OCI-LY3 (cell line): ENCODE data around the gene ARL3.
"Not testable (repeated sequence)": the region's sequence is repeated elsewhere in the genome, so short reads cannot be mapped to it uniquely, and the experiment has no call there.

Experiments
- H2AFZ ChIP-seq: fragments of 200-600, 300-600 bp; shearing (Covaris generic); 2 replicates; pipeline ENCODE4 v1.6.0; 2014; ENCODE audit warnings: antibody characterized with exemption, low read depth, low read length
- H3K27ac ChIP-seq: fragments of 200-600, 300-600 bp; sonication (generic); 2 replicates; pipeline ENCODE4 v1.5.1; 2014; ENCODE audit warnings: mild to moderate bottlenecking, low read length, moderate library complexity, mixed read lengths
- H3K27me3 ChIP-seq: fragments of 200-600, 300-600 bp; sonication (generic); 2 replicates; pipeline ENCODE4 v1.6.1; 2014; ENCODE audit warnings: low read depth, low read length, mixed read lengths
- H3K36me3 ChIP-seq: fragments of 200-600, 300-600 bp; sonication (generic); replicated peaks from 2 replicates; pipeline ENCODE3; 2014; ENCODE audit warnings: low read depth, low read length, mixed read lengths
- H3K4me1 ChIP-seq: fragments of 300-600, 200-600 bp; sonication (generic); 2 replicates; pipeline ENCODE4 v1.6.1; 2014; ENCODE audit warnings: low read length, mixed read lengths
- H3K4me2 ChIP-seq: fragments of 200-600, 300-600 bp; sonication (generic); 2 replicates; pipeline ENCODE4 v1.6.1; 2014; ENCODE audit warnings: low read length, mixed read lengths
- H3K4me3 ChIP-seq: fragments of 300-600, 200-600 bp; sonication (generic); 2 replicates; pipeline ENCODE4 v1.5.1; 2014; ENCODE audit warnings: antibody characterized with exemption, mild to moderate bottlenecking, low read length, moderate library complexity
- H3K79me2 ChIP-seq: fragments of 300-600, 200-600 bp; shearing (Covaris generic); 2 replicates; pipeline ENCODE4 v1.6.1; 2014; ENCODE audit warnings: mild to moderate bottlenecking, low read length, mixed read lengths
- H3K9ac ChIP-seq: fragments of 300-600, 200-600 bp; shearing (Covaris generic); 2 replicates; pipeline ENCODE4 v1.6.0; 2014; ENCODE audit warnings: mild to moderate bottlenecking, low read length, moderate library complexity
- H3K9me3 ChIP-seq: fragments of 200-600, 300-600 bp; shearing (Covaris generic); 2 replicates; pipeline ENCODE4 v1.6.1; 2014; ENCODE audit warnings: low read length, mixed read lengths; ENCODE audit not compliant: insufficient read depth
- H4K20me1 ChIP-seq: fragments of 200-600, 300-600 bp; sonication (generic); 2 replicates; pipeline ENCODE4 v1.6.1; 2016; ENCODE audit warnings: low read length, mixed read lengths; ENCODE audit not compliant: insufficient read depth
- CTCF ChIP-seq: fragments of 200-600, 300-600 bp; sonication (generic); IDR thresholded peaks from 2 replicates; pipeline ENCODE4 v1.5.1; 2014; ENCODE audit warnings: antibody characterized with exemption, low read length, low read depth
- EZH2phosphoT487 ChIP-seq: fragments of 200-600 bp; shearing (Covaris generic); IDR thresholded peaks from 2 replicates; pipeline ENCODE4 v1.6.1; 2018; ENCODE audit warnings: antibody characterized with exemption, mixed run types, low read depth

ARL3 gene

DNA sequence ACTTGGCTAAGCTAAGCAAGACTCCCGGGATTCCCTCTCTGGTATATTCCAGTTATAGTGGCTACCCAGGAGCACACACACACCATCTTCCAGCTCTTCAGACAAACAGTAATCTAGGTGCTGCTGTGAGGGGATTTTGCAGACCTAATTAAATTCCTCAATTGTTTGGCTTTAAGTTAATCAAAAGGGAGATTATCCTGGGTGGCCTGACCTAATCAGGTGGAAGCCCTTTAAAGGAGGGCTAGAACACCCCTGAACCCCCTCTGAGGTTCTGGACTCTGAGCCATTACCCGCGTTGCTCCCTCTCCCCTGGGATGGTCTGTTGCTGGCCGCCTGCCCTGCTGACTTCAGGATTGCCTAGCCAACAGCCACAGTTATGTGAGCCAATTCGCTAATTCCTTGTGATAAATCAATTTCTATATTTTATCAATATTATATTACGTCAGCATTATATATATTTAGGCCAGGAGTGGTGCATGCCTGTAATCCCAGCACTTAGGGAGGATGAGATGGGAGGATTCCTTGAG lies 6.6 kb upstream of the ARL3 start:
- H3K27ac ChIP-seq: no peak overlapping the region
- no peak overlapping the region for H2AFZ ChIP-seq
- H3K9me3 ChIP-seq: no peaks in the 10 kb centered on the region
- H3K36me3 ChIP-seq: peaks cover 12% of the 10 kb centered on the region
- peaks cover 65% of the 10 kb centered on the region for H3K79me2 ChIP-seq
- H3K27me3 ChIP-seq: no peaks in the 10 kb centered on the region
- H4K20me1 ChIP-seq: no peaks in the 10 kb centered on the region
- no peak overlapping the region for H3K9ac ChIP-seq
- no peak overlapping the region for H3K4me3 ChIP-seq
- no peak for TF ChIP-seq CTCF
- no peak for TF ChIP-seq EZH2phosphoT487
- H3K4me1 ChIP-seq: peaks cover 4% of the 10 kb centered on the region
- H3K4me2 ChIP-seq: no peak overlapping the region

DNA sequence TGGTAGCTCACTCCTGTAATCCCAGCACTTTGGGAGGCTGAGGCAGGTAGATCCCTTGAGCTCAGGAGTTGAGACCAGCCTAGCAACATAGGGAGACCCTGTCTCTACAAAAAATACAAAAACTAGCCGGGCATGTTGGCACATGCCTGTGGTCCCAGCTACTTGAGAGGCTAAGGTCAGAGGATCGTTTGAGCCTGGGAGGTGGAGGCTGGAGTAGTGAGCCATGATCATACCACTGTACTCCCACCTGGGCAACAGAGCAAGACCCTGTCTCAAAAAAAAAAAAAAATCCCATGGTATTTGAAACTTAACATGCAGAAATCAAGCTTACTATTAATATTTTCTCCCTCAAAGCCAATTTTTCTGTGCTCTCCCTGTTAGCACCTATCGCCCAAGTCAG lies 6.1 kb upstream of the ARL3 start:
- Histone ChIP-seq H3K4me1 (peaks cover 8% of the 10 kb centered on the region), H3K4me3 (no peak overlapping the region), H2AFZ (no peak overlapping the region), H3K79me2 (peaks cover 70% of the 10 kb centered on the region), H4K20me1 (no peaks in the 10 kb centered on the region), H3K4me2 (no peak overlapping the region), H3K9ac (no peak overlapping the region), H3K9me3 (no peaks in the 10 kb centered on the region), H3K27ac (no peak overlapping the region), H3K27me3 (no peaks in the 10 kb centered on the region), H3K36me3 (peaks cover 12% of the 10 kb centered on the region)
- TF ChIP-seq EZH2phosphoT487 (no peak), CTCF (no peak)

DNA sequence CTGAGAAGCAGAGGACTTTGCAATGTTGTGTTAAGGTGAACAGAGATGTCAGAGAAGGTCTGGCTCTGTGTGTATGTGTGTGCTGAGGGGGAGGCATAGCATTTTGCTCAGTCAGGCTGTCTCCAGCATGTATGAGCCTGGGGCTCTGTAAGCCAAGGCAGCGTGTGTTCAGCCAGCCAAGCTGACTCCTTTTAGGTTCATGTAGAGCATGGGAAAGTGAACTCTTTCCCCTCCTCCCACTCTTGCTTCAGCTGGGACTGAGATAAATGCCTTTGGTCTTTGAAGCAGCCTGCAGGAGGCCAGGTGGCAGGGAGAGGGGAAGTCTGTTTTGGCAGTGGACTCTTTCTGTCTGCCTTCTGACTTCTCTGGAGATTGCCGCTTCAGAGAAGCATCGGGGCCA lies 4.0 kb upstream of the ARL3 start:
- no peak overlapping the region for H3K27ac ChIP-seq
- H3K79me2 ChIP-seq: peaks cover 75% of the 10 kb centered on the region
- peaks cover 8% of the 10 kb centered on the region for H3K4me1 ChIP-seq
- H3K4me2 ChIP-seq: no peak overlapping the region
- H2AFZ ChIP-seq: no peak overlapping the region
- no peaks in the 10 kb centered on the region for H4K20me1 ChIP-seq
- no peak overlapping the region for H3K4me3 ChIP-seq
- no peaks in the 10 kb centered on the region for H3K27me3 ChIP-seq
- no peak overlapping the region for H3K9ac ChIP-seq
- H3K36me3 ChIP-seq: peaks cover 10% of the 10 kb centered on the region
- TF ChIP-seq EZH2phosphoT487 (no peak), CTCF (no peak)
- H3K9me3 ChIP-seq: no peaks in the 10 kb centered on the region

DNA sequence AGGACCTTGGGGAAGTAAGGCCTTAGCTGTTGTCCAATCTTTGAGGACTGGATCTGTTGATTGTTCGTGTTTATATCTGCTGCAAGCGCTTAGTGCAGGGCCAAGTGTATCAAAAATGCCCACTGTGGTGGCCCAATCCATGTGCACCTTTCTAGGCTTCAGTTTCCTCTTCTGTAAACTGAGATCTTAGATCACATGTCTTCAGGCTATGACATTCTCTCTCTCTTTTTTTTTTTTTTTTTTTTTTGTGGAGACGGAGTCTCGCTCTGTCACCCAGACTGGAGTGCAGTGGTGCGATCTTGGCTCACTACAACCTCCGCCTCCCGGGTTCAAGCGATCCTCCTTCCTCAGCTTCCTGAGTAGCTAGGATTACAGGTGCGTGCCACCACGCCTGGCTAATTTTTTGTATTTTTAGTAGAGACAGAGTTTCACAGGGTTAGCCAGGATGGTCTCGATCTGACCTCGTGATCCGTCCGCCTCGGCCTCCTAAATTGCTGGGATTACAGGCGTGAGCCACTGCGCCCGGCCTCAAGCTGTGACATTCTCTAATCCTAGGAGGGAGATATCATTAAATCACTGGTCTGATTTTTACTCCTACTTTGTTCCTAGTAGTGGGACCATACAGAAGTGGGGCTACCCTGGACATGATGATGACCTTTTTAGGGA lies 2.8 kb upstream of the ARL3 start:
- H3K9me3 ChIP-seq, H4K20me1 ChIP-seq, H3K9ac ChIP-seq, H3K4me3 ChIP-seq, H3K36me3 ChIP-seq, H3K4me2 ChIP-seq, H2AFZ ChIP-seq, H3K27me3 ChIP-seq, H3K27ac ChIP-seq: not testable (repeated sequence)
- peaks cover 14% of the 10 kb centered on the region for H3K4me1 ChIP-seq
- peaks cover 78% of the 10 kb centered on the region for H3K79me2 ChIP-seq

- no peak overlapping the region for H2AFZ ChIP-seq
- H3K4me2 ChIP-seq: peak overlapping the region; percentile 82
- peaks cover 20% of the 10 kb centered on the region for H3K4me1 ChIP-seq
- H3K27ac ChIP-seq: no peak overlapping the region
- peaks cover 10% of the 10 kb centered on the region for H3K36me3 ChIP-seq
- no peaks in the 10 kb centered on the region for H3K9me3 ChIP-seq
- peak overlapping the region; percentile 86 for H3K4me3 ChIP-seq
- no peaks in the 10 kb centered on the region for H4K20me1 ChIP-seq
- no peak overlapping the region for H3K9ac ChIP-seq
- peaks cover 78% of the 10 kb centered on the region for H3K79me2 ChIP-seq
- TF ChIP-seq EZH2phosphoT487 (no peak), CTCF (no peak)
- no peaks in the 10 kb centered on the region for H3K27me3 ChIP-seq
Observed at GRCh38 chr10:102715880-102716279, 1.7 kb upstream of the ARL3 start.
